Fibroblast of lung (primary cell): ENCODE results near the gene COX7C. TPM values are rescaled to one million over a fixed set of nuclear protein-coding genes. Genes with fewer than 3 reads are reported as not detected.

Experiments
- DNase-seq, 2 donors: peaks; one replicate each; pipeline versions ENCODE4 v3.0.0 to v3.0.0-alpha.2; 2010; ENCODE audit warnings: low read depth in 2 of 2
- H2AFZ ChIP-seq: 2 replicates; pipeline ENCODE4 v1.5.1; 2012; ENCODE audit warnings: low read length, control low read depth, inconsistent platforms
- H3K27ac ChIP-seq: 2 replicates; pipeline ENCODE4 v1.5.1; 2011; ENCODE audit warnings: low read length, control low read depth; ENCODE audit not compliant: insufficient read depth
- H3K27me3 ChIP-seq: 2 replicates; pipeline ENCODE4 v1.5.1; 2011; ENCODE audit warnings: mild to moderate bottlenecking, low read length; ENCODE audit not compliant: control insufficient read depth, insufficient read depth
- H3K36me3 ChIP-seq: 2 replicates; pipeline ENCODE4 v1.5.1; 2011; ENCODE audit warnings: low read length; ENCODE audit not compliant: control insufficient read depth, insufficient read depth
- H3K4me1 ChIP-seq: 2 replicates; pipeline ENCODE4 v1.5.1; 2011; ENCODE audit warnings: low read length; ENCODE audit not compliant: control insufficient read depth, insufficient read depth; ENCODE audit errors: extremely low read depth
- H3K4me2 ChIP-seq: 2 replicates; pipeline ENCODE4 v1.5.1; 2011; ENCODE audit warnings: low read length, control low read depth; ENCODE audit not compliant: insufficient read depth; ENCODE audit errors: extremely low read depth
- H3K4me3 ChIP-seq, 4 experiments: fragments of 200-600 bp in 1 of 4; sonication (generic) in 1 of 4; replicated peaks in 1 of 4; 2 replicates each; pipeline ENCODE4 v1.5.1; 2011 to 2016; ENCODE audit warnings: low read length in 4 of 4, low read depth in 3 of 4, mild to moderate bottlenecking in 3 of 4, control low read depth in 2 of 4, inconsistent platforms in 1 of 4, mixed read lengths in 1 of 4; ENCODE audit not compliant: insufficient read depth in 1 of 4; ENCODE audit errors: control extremely low read depth in 1 of 4
- H3K79me2 ChIP-seq: 2 replicates; pipeline ENCODE4 v1.5.1; 2012; ENCODE audit warnings: mild to moderate bottlenecking, low read length, inconsistent platforms; ENCODE audit not compliant: control insufficient read depth, insufficient read depth
- H3K9ac ChIP-seq: 2 replicates; pipeline ENCODE4 v1.5.1; 2011; ENCODE audit warnings: mild to moderate bottlenecking, low read length, control low read depth; ENCODE audit not compliant: insufficient read depth
- H3K9me3 ChIP-seq: 2 replicates; pipeline ENCODE4 v1.5.1; 2012; ENCODE audit warnings: low read depth, low read length; ENCODE audit not compliant: control insufficient read depth, insufficient read depth
- H4K20me1 ChIP-seq: 2 replicates; pipeline ENCODE4 v1.5.1; 2011; ENCODE audit warnings: low read length; ENCODE audit not compliant: control insufficient read depth, insufficient read depth; ENCODE audit errors: extremely low read depth
- EZH2 ChIP-seq: IDR thresholded peaks from 2 replicates; pipeline ENCODE4 v1.5.1; 2012; ENCODE audit warnings: low read length, control low read depth, mild to moderate bottlenecking; ENCODE audit errors: missing control alignments
- polyA plus RNA-seq, 2 donors: library from polyadenylated mRNA; depleted of rRNA in 1 of 2; stranded (reverse) in 1 of 2; unstranded in 1 of 2; fragments of >200 nt; gene quantifications; 2 replicates each; pipeline ENCODE4 v1.2.1, GENCODE V29; 2011 to 2012; ENCODE audit warnings: missing spikeins in 1 of 2
- total RNA-seq: library from RNA; depleted of rRNA; stranded (reverse); fragments of >200 nt; gene quantifications from 2 replicates; pipeline ENCODE4 v1.2.1, GENCODE V29; 2014
- TF ChIP-seq, protein P1 (sequence below), 2 donors: IDR thresholded peaks in 1 of 2; conservative IDR thresholded peaks in 1 of 2; 1 replicate in 1 of 2; 2 replicates in 1 of 2; pipeline ENCODE4 v1.5.1; 2011 to 2012; ENCODE audit warnings: low read length in 2 of 2, control low read depth in 1 of 2, inconsistent platforms in 1 of 2, low read depth in 1 of 2, mild to moderate bottlenecking in 1 of 2

Gene COX7C
- total and polyA plus RNA-seq, 2 donors (not counting 1 experiment from before 2014, with no cell fraction given): 171 to 613 TPM

- H3K9me3 ChIP-seq: no peaks in the 10 kb centered on the region
- no peak overlapping the region for H3K9ac ChIP-seq
- no peak overlapping the region for H3K4me3 ChIP-seq
- H2AFZ ChIP-seq: no peak overlapping the region
- no peak overlapping the region for H3K4me2 ChIP-seq
- H3K4me1 ChIP-seq: no peaks in the 10 kb centered on the region
- DNase-seq: no peak
- no peaks in the 10 kb centered on the region for H4K20me1 ChIP-seq
- H3K79me2 ChIP-seq: no peaks in the 10 kb centered on the region
- no peaks in the 10 kb centered on the region for H3K27me3 ChIP-seq
- no peak overlapping the region for H3K27ac ChIP-seq
- no peaks in the 10 kb centered on the region for H3K36me3 ChIP-seq
- no peak for TF ChIP-seq EZH2
- TF ChIP-seq, protein P1, sequence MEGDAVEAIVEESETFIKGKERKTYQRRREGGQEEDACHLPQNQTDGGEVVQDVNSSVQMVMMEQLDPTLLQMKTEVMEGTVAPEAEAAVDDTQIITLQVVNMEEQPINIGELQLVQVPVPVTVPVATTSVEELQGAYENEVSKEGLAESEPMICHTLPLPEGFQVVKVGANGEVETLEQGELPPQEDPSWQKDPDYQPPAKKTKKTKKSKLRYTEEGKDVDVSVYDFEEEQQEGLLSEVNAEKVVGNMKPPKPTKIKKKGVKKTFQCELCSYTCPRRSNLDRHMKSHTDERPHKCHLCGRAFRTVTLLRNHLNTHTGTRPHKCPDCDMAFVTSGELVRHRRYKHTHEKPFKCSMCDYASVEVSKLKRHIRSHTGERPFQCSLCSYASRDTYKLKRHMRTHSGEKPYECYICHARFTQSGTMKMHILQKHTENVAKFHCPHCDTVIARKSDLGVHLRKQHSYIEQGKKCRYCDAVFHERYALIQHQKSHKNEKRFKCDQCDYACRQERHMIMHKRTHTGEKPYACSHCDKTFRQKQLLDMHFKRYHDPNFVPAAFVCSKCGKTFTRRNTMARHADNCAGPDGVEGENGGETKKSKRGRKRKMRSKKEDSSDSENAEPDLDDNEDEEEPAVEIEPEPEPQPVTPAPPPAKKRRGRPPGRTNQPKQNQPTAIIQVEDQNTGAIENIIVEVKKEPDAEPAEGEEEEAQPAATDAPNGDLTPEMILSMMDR (conservative IDR thresholded peaks at IDR 0.05 in 1 of 2, IDR thresholded peaks at IDR 0.05 in 1 of 2; ENCODE audit: low read depth in 1 of 2, low read length in 2 of 2): no peak
Measured at GRCh38 chr5:86631165-86631564, 13.4 kb downstream of the COX7C start.

DNA sequence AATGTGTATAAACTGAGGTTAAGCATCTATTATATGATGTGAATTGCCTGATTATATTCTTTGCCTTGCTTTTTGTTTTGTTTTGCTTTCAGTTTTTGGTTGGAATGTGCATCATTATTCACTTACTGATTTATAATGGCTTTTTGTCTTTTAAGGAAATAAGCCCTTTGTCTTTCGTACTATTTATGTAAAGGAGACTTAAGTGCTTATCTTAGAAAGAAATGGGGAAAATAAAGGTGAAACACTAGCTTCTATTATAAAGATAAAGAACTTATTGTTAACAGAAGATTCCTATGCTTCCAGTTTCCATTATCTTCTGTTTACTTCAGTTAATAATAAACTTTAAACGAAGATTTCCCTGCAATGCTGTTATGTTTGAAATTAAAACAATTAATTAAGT lies 23.3 kb downstream of the COX7C start:
- no peak overlapping the region for H2AFZ ChIP-seq
- DNase-seq: no peak
- TF ChIP-seq, protein P1 (conservative IDR thresholded peaks at IDR 0.05 in 1 of 2, IDR thresholded peaks at IDR 0.05 in 1 of 2; ENCODE audit: low read depth in 1 of 2, low read length in 2 of 2): no peak
- TF ChIP-seq EZH2: no peak
- no peaks in the 10 kb centered on the region for H4K20me1 ChIP-seq
- H3K4me2 ChIP-seq: no peak overlapping the region
- H3K36me3 ChIP-seq: no peaks in the 10 kb centered on the region
- H3K79me2 ChIP-seq: no peaks in the 10 kb centered on the region
- no peak overlapping the region for H3K4me3 ChIP-seq
- no peaks in the 10 kb centered on the region for H3K27me3 ChIP-seq
- H3K9ac ChIP-seq: no peak overlapping the region
- no peaks in the 10 kb centered on the region for H3K4me1 ChIP-seq
- H3K9me3 ChIP-seq: no peaks in the 10 kb centered on the region
- H3K27ac ChIP-seq: no peak overlapping the region

GRCh38 chr5:86644843-86645242 lies 27.1 kb downstream of the COX7C start:
- no peak overlapping the region for H3K27ac ChIP-seq

More at GRCh38 chr5:86644843-86645242, 27.1 kb downstream of the COX7C start:
- Histone ChIP-seq H3K4me1 (no peaks in the 10 kb centered on the region), H3K4me2 (no peak overlapping the region), H2AFZ (no peak overlapping the region), H4K20me1 (no peaks in the 10 kb centered on the region), H3K9ac (no peak overlapping the region), H3K9me3 (no peaks in the 10 kb centered on the region), H3K36me3 (no peaks in the 10 kb centered on the region), H3K79me2 (no peaks in the 10 kb centered on the region), H3K27me3 (no peaks in the 10 kb centered on the region), H3K4me3 (no peak overlapping the region)
- no peak for TF ChIP-seq EZH2
- TF ChIP-seq, protein P1 (conservative IDR thresholded peaks at IDR 0.05 in 1 of 2, IDR thresholded peaks at IDR 0.05 in 1 of 2; ENCODE audit: low read depth in 1 of 2, low read length in 2 of 2): no peak
- DNase-seq: no peak
